Upper lobe of left lung (tissue), 6 donors: Measurements from ENCODE around the gene ZNF544. TPM values are rescaled to one million over a fixed set of nuclear protein-coding genes. Genes with fewer than 3 reads are reported as not detected.
"Not testable (repeated sequence)": the region's sequence is repeated elsewhere in the genome, so short reads cannot be mapped to it uniquely, and the experiment has no call there.

Experiments used
- ATAC-seq, 2 donors: fragments of 200-7000 bp; cut with Tn5 transposase; one replicate each; pipeline ENCODE4 v1.9.1; 2022; ENCODE audit warnings: mild to moderate bottlenecking in 2 of 2, moderate library complexity in 2 of 2; ENCODE audit not compliant: low FRiP score in 2 of 2
- DNase-seq, 2 donors: peaks; one replicate each; pipeline ENCODE4 v3.0.0-alpha.2; 2019 to 2020
- H3K27ac ChIP-seq, 4 donors: fragments of 200-600 bp; sonication (generic); one replicate each; pipeline ENCODE4 v1.5.1; 2016 to 2019
- H3K27me3 ChIP-seq, 4 donors: fragments of 200-600 bp; sonication (generic); one replicate each; pipeline ENCODE4 v1.5.1; 2017 to 2019
- H3K36me3 ChIP-seq, 4 donors: fragments of 200-600 bp; sonication (generic); one replicate each; pipeline ENCODE4 v1.5.1; 2016 to 2019
- H3K4me1 ChIP-seq, 4 donors: fragments of 200-600 bp; sonication (generic); one replicate each; pipeline ENCODE4 v1.5.1; 2018 to 2019
- H3K4me3 ChIP-seq, 4 donors: fragments of 200-600 bp; sonication (generic); one replicate each; pipeline ENCODE4 v1.5.1; 2017 to 2019; ENCODE audit warnings: mild to moderate bottlenecking in 2 of 4, moderate library complexity in 1 of 4
- H3K9me3 ChIP-seq, 4 donors: fragments of 200-600 bp; sonication (generic); one replicate each; pipeline ENCODE4 v1.5.1; 2018 to 2019
- EP300 ChIP-seq, 4 donors: sonication (generic); formaldehyde crosslinking; IDR thresholded peaks; one replicate each; pipeline ENCODE4 v1.5.1; 2017; ENCODE audit warnings: antibody characterized with exemption in 4 of 4, control low read depth in 2 of 4
- POLR2A ChIP-seq, 4 donors: fragments of 450-650 bp; IDR thresholded peaks; one replicate each; pipeline ENCODE4 v1.5.1; 2016 to 2017; ENCODE audit warnings: antibody characterized with exemption in 4 of 4, mild to moderate bottlenecking in 2 of 4
- POLR2AphosphoS5 ChIP-seq, 2 donors: sonication (generic); formaldehyde crosslinking; IDR thresholded peaks; one replicate each; pipeline ENCODE4 v1.5.1; 2017; ENCODE audit warnings: antibody characterized with exemption in 2 of 2
- WGBS, 2 donors: methylation state at CpG; one replicate each; pipeline ENCODE4 v1.1.5; 2017 to 2018; 5-methylcytosine and 5-hydroxymethylcytosine counted together
- total RNA-seq, 6 donors: library from RNA; depleted of rRNA in 4 of 6; stranded (reverse); fragments of >200 nt in 4 of 6; gene quantifications; one replicate each; pipeline versions ENCODE4 v1.1.0 to v1.2.1, GENCODE V29; 2016 to 2021
- TF ChIP-seq, protein P1 (sequence below), 6 experiments: fragments of 450-650 bp in 4 of 6; fragments of 200-600 bp in 2 of 6; sonication (generic) in 2 of 6; IDR thresholded peaks; one replicate each; pipeline ENCODE4 v1.5.1; 2016 to 2019; ENCODE audit warnings: antibody characterized with exemption in 6 of 6
- donor health status: DM: no; HTN: no; CAD: no; lungs with moderate emphysema.
- donor health status: DM: no; HTN: yes; CAD: no; lungs with severe emphysema.

Gene ZNF544
- total RNA-seq, 6 donors from 2014 or later = 12.8 to 36.7 (median 20.8) TPM

DNA sequence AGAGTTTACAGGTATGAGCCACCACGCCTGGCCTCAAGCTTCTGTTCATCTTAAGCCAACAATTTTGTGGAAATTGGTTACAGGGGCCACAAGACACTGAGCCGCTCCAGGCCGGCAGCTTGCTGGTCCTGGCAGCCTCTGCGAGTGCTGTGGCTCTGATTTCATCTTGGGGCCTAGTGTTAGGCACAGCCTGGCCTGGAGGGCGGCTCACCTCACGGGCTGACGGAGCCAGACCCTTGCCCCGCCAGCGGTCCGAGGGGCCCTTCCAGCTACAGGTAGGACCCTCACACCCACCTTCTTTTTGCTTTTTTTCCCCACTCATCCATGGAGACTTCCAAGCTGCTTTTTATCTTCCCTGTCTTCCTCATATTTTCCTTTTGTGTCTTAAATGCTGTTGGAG lies 8.6 kb downstream of the ZNF544 start:
- no peak for ATAC-seq
- Histone ChIP-seq H3K4me1 (no peaks in the 10 kb centered on the region), H3K4me3 (no peak overlapping the region), H3K36me3 (peaks cover 23 to 88% (median 72%) of the 10 kb centered on the region in 4 donors), H3K27me3 (no peaks in the 10 kb centered on the region), H3K9me3 (peaks cover 74 to 98% (median 92%) of the 10 kb centered on the region in 4 donors), H3K27ac (no peak overlapping the region)
- TF ChIP-seq, protein P1, sequence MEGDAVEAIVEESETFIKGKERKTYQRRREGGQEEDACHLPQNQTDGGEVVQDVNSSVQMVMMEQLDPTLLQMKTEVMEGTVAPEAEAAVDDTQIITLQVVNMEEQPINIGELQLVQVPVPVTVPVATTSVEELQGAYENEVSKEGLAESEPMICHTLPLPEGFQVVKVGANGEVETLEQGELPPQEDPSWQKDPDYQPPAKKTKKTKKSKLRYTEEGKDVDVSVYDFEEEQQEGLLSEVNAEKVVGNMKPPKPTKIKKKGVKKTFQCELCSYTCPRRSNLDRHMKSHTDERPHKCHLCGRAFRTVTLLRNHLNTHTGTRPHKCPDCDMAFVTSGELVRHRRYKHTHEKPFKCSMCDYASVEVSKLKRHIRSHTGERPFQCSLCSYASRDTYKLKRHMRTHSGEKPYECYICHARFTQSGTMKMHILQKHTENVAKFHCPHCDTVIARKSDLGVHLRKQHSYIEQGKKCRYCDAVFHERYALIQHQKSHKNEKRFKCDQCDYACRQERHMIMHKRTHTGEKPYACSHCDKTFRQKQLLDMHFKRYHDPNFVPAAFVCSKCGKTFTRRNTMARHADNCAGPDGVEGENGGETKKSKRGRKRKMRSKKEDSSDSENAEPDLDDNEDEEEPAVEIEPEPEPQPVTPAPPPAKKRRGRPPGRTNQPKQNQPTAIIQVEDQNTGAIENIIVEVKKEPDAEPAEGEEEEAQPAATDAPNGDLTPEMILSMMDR (IDR thresholded peaks at IDR 0.05) = no peak
- TF ChIP-seq POLR2A (IDR thresholded peaks at IDR 0.05) = no peak
- no peak for TF ChIP-seq EP300 (IDR thresholded peaks at IDR 0.05)
- no peak for TF ChIP-seq POLR2AphosphoS5 (IDR thresholded peaks at IDR 0.05)
- 93 to 96% methylated on average over 7 to 10 of the region's 10 CpGs for WGBS, 2 donors
- no peak for DNase-seq

DNA sequence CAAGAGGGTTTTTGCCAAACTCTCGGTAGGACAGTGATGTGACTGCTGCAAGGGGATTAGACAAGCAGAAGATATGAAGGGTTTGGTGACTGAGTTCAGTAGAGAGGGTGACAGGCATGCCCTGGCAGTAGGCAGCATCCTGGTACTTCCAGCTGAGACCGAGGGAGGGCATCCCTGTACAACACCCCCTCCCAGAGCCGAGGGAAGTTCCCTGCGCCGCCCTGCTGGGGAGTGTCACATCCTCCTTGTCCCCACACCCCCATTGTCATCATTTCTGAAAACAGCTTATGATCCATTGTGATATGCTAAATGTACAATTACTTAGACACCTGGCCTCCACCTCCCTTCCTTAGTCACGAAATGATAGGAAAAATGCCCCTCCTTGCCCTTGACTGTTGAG lies 14.6 kb downstream of the ZNF544 start:
- H3K4me3 ChIP-seq = no peak overlapping the region
- no peaks in the 10 kb centered on the region for H3K27me3 ChIP-seq
- no peak overlapping the region for H3K27ac ChIP-seq
- H3K36me3 ChIP-seq = peaks cover 50 to 95% (median 89%) of the 10 kb centered on the region in 4 donors
- DNase-seq (no peak), ATAC-seq (no peak)
- no peak for TF ChIP-seq POLR2A (IDR thresholded peaks at IDR 0.05)
- no peak for TF ChIP-seq EP300 (IDR thresholded peaks at IDR 0.05)
- TF ChIP-seq, protein P1 (IDR thresholded peaks at IDR 0.05) = no peak
- no peak for TF ChIP-seq POLR2AphosphoS5 (IDR thresholded peaks at IDR 0.05)
- 95% methylated on average over 5 to 6 of the region's 6 CpGs for WGBS, 2 donors
- no peaks in the 10 kb centered on the region for H3K4me1 ChIP-seq
- H3K9me3 ChIP-seq = peaks cover 90 to 100% (median 99%) of the 10 kb centered on the region in 4 donors

DNA sequence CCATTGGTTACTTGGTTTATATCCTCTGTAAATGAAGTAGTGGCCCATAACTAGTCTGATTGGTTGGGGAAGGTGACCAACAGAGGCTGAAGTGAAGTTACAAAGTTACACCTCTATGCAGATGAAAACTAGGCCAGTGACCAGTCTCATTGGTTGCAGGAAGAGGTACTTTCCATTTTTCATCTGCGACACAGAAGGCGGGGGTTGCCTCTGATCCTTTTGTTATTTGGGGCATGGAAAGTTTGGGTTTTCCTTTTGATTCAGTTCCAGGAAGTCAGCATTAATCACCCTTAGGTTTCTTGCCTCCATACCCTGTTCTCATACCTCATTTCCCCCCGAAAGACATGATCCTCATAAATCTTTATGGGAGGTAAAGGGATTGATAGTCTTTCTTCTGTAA lies 20.2 kb downstream of the ZNF544 start:
- DNase-seq (no peak), ATAC-seq (no peak)
- no peak overlapping the region for H3K27ac ChIP-seq
- no peak for TF ChIP-seq POLR2AphosphoS5 (IDR thresholded peaks at IDR 0.05)
- no peak for TF ChIP-seq POLR2A (IDR thresholded peaks at IDR 0.05)
- TF ChIP-seq EP300 (IDR thresholded peaks at IDR 0.05) = no peak
- TF ChIP-seq, protein P1 (IDR thresholded peaks at IDR 0.05) = no peak
- H3K36me3 ChIP-seq = peaks cover 51 to 100% (median 94%) of the 10 kb centered on the region in 4 donors
- H3K4me3 ChIP-seq = no peak overlapping the region
- H3K27me3 ChIP-seq = no peaks in the 10 kb centered on the region
- H3K9me3 ChIP-seq = peaks cover 100% of the 10 kb centered on the region in 4 donors
- 96 to 98% methylated on average over 3 of the region's 3 CpGs for WGBS, 2 donors
- H3K4me1 ChIP-seq = no peaks in the 10 kb centered on the region

DNA sequence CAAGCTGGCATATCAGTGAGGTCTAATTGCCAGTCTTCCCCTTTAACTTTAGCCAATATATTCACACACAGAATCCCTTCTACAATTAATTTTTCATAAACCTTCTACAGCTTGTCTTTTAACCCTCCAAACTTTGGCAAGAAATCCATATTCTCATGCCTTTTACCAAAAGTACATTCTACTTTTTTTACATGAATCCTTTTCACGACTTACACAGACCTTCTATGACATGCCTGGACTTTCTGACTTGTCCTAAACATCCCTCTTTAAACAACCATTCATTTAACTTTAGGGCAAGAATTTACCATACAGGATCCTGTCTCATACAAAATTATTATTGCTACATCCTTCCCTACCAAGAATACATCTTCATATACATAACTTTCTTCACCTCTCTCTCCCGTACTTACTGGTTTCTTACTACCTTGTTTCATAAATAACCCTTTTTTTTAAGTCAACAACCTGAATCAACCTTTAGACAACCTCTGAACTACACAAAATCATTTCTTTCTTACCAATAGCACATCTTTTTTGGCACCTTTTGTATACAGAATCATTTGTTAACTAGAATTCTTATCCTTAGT lies 23.5 kb downstream of the ZNF544 start:
- WGBS, 2 donors = 98 to 100% methylated on average over 2 of the region's 2 CpGs
- H3K9me3 ChIP-seq = peaks cover 96 to 100% (median 100%) of the 10 kb centered on the region in 4 donors
- no peak overlapping the region for H3K27ac ChIP-seq
- TF ChIP-seq POLR2AphosphoS5 (IDR thresholded peaks at IDR 0.05) (no peak), POLR2A (IDR thresholded peaks at IDR 0.05) (no peak), EP300 (IDR thresholded peaks at IDR 0.05) (no peak)
- TF ChIP-seq, protein P1 (IDR thresholded peaks at IDR 0.05) = no peak
- H3K27me3 ChIP-seq = no peaks in the 10 kb centered on the region
- peaks cover 22 to 97% (median 91%) of the 10 kb centered on the region in 4 donors for H3K36me3 ChIP-seq
- DNase-seq (no peak), ATAC-seq (no peak)
- no peaks in the 10 kb centered on the region for H3K4me1 ChIP-seq
- no peak overlapping the region for H3K4me3 ChIP-seq

DNA sequence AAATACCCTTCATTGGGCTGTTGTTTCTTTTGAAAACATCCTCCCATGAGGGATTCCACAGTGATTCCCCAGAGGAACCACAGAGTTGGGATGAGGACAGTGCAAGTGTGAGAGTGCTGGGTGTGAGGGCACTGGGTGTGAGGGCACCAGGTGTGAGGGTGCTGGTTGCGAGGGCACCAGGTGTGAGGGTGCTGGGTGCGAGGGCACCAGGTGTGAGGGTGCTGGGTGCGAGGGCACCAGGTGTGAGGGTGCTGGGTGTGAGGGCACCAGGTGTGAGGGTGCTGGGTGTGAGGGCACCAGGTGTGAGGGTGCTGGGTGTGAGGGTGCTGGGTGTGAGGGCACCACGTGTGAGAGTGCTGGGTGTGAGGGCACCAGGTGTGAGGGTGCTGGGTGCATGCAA lies 29.5 kb downstream of the ZNF544 start:
- 80 to 84% methylated on average over 3 to 4 of the region's 4 CpGs for WGBS, 2 donors
- not testable (repeated sequence) for H3K27me3 ChIP-seq, H3K27ac ChIP-seq, DNase-seq, H3K4me3 ChIP-seq, ATAC-seq, H3K4me1 ChIP-seq
- H3K36me3 ChIP-seq = peaks cover 4 to 91% (median 71%) of the 10 kb centered on the region in 4 donors
- H3K9me3 ChIP-seq = peaks cover 94 to 100% (median 100%) of the 10 kb centered on the region in 4 donors
